HCT116 (cell line): ENCODE measurements around the gene LOXHD1.

Source experiments
- CEBPB ChIP-seq: IDR thresholded peaks from 2 replicates; pipeline ENCODE4 v1.6.1; 2012; ENCODE audit warnings: low read depth
- CTCF ChIP-seq, 3 experiments: fragments of 200-600 bp in 1 of 3; sonication (generic) in 1 of 3; IDR thresholded peaks in 2 of 3; conservative IDR thresholded peaks in 1 of 3; 2 replicates each; pipeline ENCODE4 v1.5.1; 2012 to 2017; ENCODE audit warnings: low read depth in 2 of 3, low read length in 2 of 3, antibody characterized with exemption in 1 of 3, borderline replicate concordance in 1 of 3, control low read depth in 1 of 3, mild to moderate bottlenecking in 1 of 3, mixed read lengths in 1 of 3, mixed run types in 1 of 3, moderate library complexity in 1 of 3; ENCODE audit not compliant: insufficient read depth in 1 of 3
- EZH2 ChIP-seq: fragments of 200-600 bp; sonication (generic); IDR thresholded peaks from 2 replicates; pipeline ENCODE4 v1.6.1; 2017; ENCODE audit warnings: antibody characterized with exemption, mixed run types
- EZH2phosphoT487 ChIP-seq: fragments of 200-600 bp; IDR thresholded peaks from 2 replicates; pipeline ENCODE4 v1.6.1; 2018; ENCODE audit warnings: antibody characterized with exemption, borderline replicate concordance
- FOSL1 ChIP-seq: IDR thresholded peaks from 2 replicates; pipeline ENCODE4 v1.6.1; 2012; ENCODE audit warnings: low read depth
- JUND ChIP-seq: IDR thresholded peaks from 2 replicates; pipeline ENCODE4 v1.6.1; 2012
- MAX ChIP-seq: IDR thresholded peaks from 2 replicates; pipeline ENCODE4 v1.6.1; 2012
- POLR2A ChIP-seq: IDR thresholded peaks from 2 replicates; pipeline ENCODE4 v1.7.0; 2011; ENCODE audit warnings: borderline replicate concordance; ENCODE audit not compliant: insufficient read depth, insufficient read length; ENCODE audit errors: extremely low read depth
- YY1 ChIP-seq: IDR thresholded peaks from 2 replicates; pipeline ENCODE4 v1.6.1; 2011; ENCODE audit warnings: low read length, low read depth, moderate library complexity, mild to moderate bottlenecking; ENCODE audit not compliant: insufficient replicate concordance; ENCODE audit errors: extremely low read depth
- ZFX ChIP-seq: fragments of 450-650 bp; IDR thresholded peaks from 2 replicates; pipeline ENCODE4 v1.6.1; 2017
- ZNF274 ChIP-seq: fragments of 200-500 bp; sonication (Bioruptor generic); IDR thresholded peaks from 2 replicates; pipeline ENCODE4 v1.6.1; 2014; ENCODE audit warnings: mild to moderate bottlenecking, low read depth, low read length, inconsistent platforms

- no peak for TF ChIP-seq CTCF (IDR thresholded peaks at IDR 0.05 in 2 of 3, conservative IDR thresholded peaks at IDR 0.05 in 1 of 3; ENCODE audit: borderline replicate concordance in 1 of 3, insufficient read depth in 1 of 3, low read depth in 2 of 3, low read length in 2 of 3)
- no peak for TF ChIP-seq CEBPB
- no peak for TF ChIP-seq POLR2A
- TF ChIP-seq ZNF274: no peak
- TF ChIP-seq ZFX: no peak
- no peak for TF ChIP-seq EZH2phosphoT487
- no peak for TF ChIP-seq JUND
- no peak for TF ChIP-seq MAX
- no peak for TF ChIP-seq FOSL1
- no peak for TF ChIP-seq YY1
- TF ChIP-seq EZH2: no peak
Measured at GRCh38 chr18:46680784-46681695, 24.0 kb upstream of the LOXHD1 start.
